Stimulated activated memory B cell treated with anti-CD40 and anti-IgM and Interleukin-4, amounts not matched to agents 10 μg/mL and 1 μg/mL and 100 μg/mL, for 72 hours (primary cell): ENCODE results near the gene NFIX.
A peak's percentile ranks its signal among the peaks of the same experiment; 100 is the strongest.

Experiments used
- ATAC-seq: fragments of 150-1000 bp; cut with Tn5 transposase; 2 replicates; pipeline ENCODE4 v1.10.0; 2021
- H3K27ac Mint-ChIP-seq: one replicate; pipeline ENCODE4 v1.8.0; 2022; ENCODE audit warnings: mild to moderate bottlenecking, mixed read lengths
- H3K27me3 Mint-ChIP-seq: one replicate; pipeline ENCODE4 v1.8.0; 2022; ENCODE audit warnings: mixed read lengths
- H3K36me3 Mint-ChIP-seq: one replicate; pipeline ENCODE4 v1.8.0; 2022; ENCODE audit warnings: mixed read lengths
- H3K4me1 Mint-ChIP-seq: one replicate; pipeline ENCODE4 v1.8.0; 2022; ENCODE audit warnings: mixed read lengths
- H3K4me3 Mint-ChIP-seq: one replicate; pipeline ENCODE4 v1.8.0; 2022; ENCODE audit warnings: mild to moderate bottlenecking, moderate library complexity, mixed read lengths
- H3K9me3 Mint-ChIP-seq: one replicate; pipeline ENCODE4 v1.8.0; 2022; ENCODE audit warnings: mixed read lengths

Gene NFIX

GRCh38 chr19:13039211-13039789, 44.0 kb downstream of the NFIX start:
- H3K36me3 Mint-ChIP-seq: no peaks in the 10 kb centered on the region
- no peak overlapping the region for H3K4me3 Mint-ChIP-seq
- ATAC-seq: no peak
- no peaks in the 10 kb centered on the region for H3K9me3 Mint-ChIP-seq
- peaks cover 38% of the 10 kb centered on the region for H3K27me3 Mint-ChIP-seq
- peaks cover 12% of the 10 kb centered on the region for H3K4me1 Mint-ChIP-seq
- H3K27ac Mint-ChIP-seq: no peak overlapping the region

- no peaks in the 10 kb centered on the region for H3K9me3 Mint-ChIP-seq
- H3K4me1 Mint-ChIP-seq: peaks cover 10% of the 10 kb centered on the region
- H3K4me3 Mint-ChIP-seq: no peak overlapping the region
- no peaks in the 10 kb centered on the region for H3K36me3 Mint-ChIP-seq
- peaks cover 43% of the 10 kb centered on the region for H3K27me3 Mint-ChIP-seq
- no peak overlapping the region for H3K27ac Mint-ChIP-seq
- no peak for ATAC-seq
Observed at GRCh38 chr19:13040232-13040947, 45.1 kb downstream of the NFIX start.

- H3K27ac Mint-ChIP-seq: no peak overlapping the region
- H3K27me3 Mint-ChIP-seq: peaks cover 43% of the 10 kb centered on the region
- H3K36me3 Mint-ChIP-seq: no peaks in the 10 kb centered on the region
- no peak for ATAC-seq
- H3K4me3 Mint-ChIP-seq: no peak overlapping the region
- H3K4me1 Mint-ChIP-seq: peaks cover 10% of the 10 kb centered on the region
- H3K9me3 Mint-ChIP-seq: no peaks in the 10 kb centered on the region
Observed at GRCh38 chr19:13040948-13041292, 45.6 kb downstream of the NFIX start.

- Mint-ChIP-seq H3K9me3 (no peaks in the 10 kb centered on the region), H3K36me3 (no peaks in the 10 kb centered on the region), H3K4me3 (no peak overlapping the region), H3K27ac (no peak overlapping the region), H3K27me3 (peaks cover 43% of the 10 kb centered on the region), H3K4me1 (no peaks in the 10 kb centered on the region)
- ATAC-seq: no peak
Observed at GRCh38 chr19:13042443-13043130, 47.3 kb downstream of the NFIX start.

GRCh38 chr19:13043285-13043684, 48.0 kb downstream of the NFIX start:
- peaks cover 47% of the 10 kb centered on the region for H3K27me3 Mint-ChIP-seq
- H3K36me3 Mint-ChIP-seq: no peaks in the 10 kb centered on the region
- H3K4me1 Mint-ChIP-seq: no peaks in the 10 kb centered on the region
- H3K4me3 Mint-ChIP-seq: no peak overlapping the region
- no peaks in the 10 kb centered on the region for H3K9me3 Mint-ChIP-seq
- no peak overlapping the region for H3K27ac Mint-ChIP-seq
- no peak for ATAC-seq

- Mint-ChIP-seq H3K4me1 (no peaks in the 10 kb centered on the region), H3K9me3 (no peaks in the 10 kb centered on the region), H3K4me3 (no peak overlapping the region), H3K27me3 (peaks cover 42% of the 10 kb centered on the region), H3K36me3 (no peaks in the 10 kb centered on the region), H3K27ac (no peak overlapping the region)
- ATAC-seq: no peak
Observed at GRCh38 chr19:13044231-13044836, 49.1 kb downstream of the NFIX start.

- Mint-ChIP-seq H3K4me3 (no peak overlapping the region), H3K4me1 (no peaks in the 10 kb centered on the region), H3K27ac (no peak overlapping the region), H3K27me3 (peaks cover 53% of the 10 kb centered on the region), H3K36me3 (no peaks in the 10 kb centered on the region), H3K9me3 (no peaks in the 10 kb centered on the region)
- ATAC-seq: no peak
Observed at GRCh38 chr19:13045812-13046211, 50.5 kb downstream of the NFIX start.

- no peaks in the 10 kb centered on the region for H3K36me3 Mint-ChIP-seq
- no peaks in the 10 kb centered on the region for H3K9me3 Mint-ChIP-seq
- peaks cover 68% of the 10 kb centered on the region for H3K27me3 Mint-ChIP-seq
- H3K4me1 Mint-ChIP-seq: peaks cover 12% of the 10 kb centered on the region
- ATAC-seq: no peak
- H3K4me3 Mint-ChIP-seq: no peak overlapping the region
- no peak overlapping the region for H3K27ac Mint-ChIP-seq
Observed at GRCh38 chr19:13047374-13047773, 52.1 kb downstream of the NFIX start.

GRCh38 chr19:13050274-13050673, 55.0 kb downstream of the NFIX start:
- no peak for ATAC-seq
- H3K36me3 Mint-ChIP-seq: no peaks in the 10 kb centered on the region
- no peaks in the 10 kb centered on the region for H3K9me3 Mint-ChIP-seq
- H3K4me3 Mint-ChIP-seq: no peak overlapping the region
- no peak overlapping the region for H3K27ac Mint-ChIP-seq
- peaks cover 80% of the 10 kb centered on the region for H3K27me3 Mint-ChIP-seq
- peaks cover 12% of the 10 kb centered on the region for H3K4me1 Mint-ChIP-seq

GRCh38 chr19:13051557-13052165, 56.4 kb downstream of the NFIX start:
- no peak for ATAC-seq
- Mint-ChIP-seq H3K9me3 (no peaks in the 10 kb centered on the region), H3K27me3 (peaks cover 76% of the 10 kb centered on the region), H3K4me3 (peak overlapping the region; percentile 1), H3K4me1 (peaks cover 16% of the 10 kb centered on the region), H3K27ac (no peak overlapping the region), H3K36me3 (no peaks in the 10 kb centered on the region)

- ATAC-seq: no peak
- no peak overlapping the region for H3K4me3 Mint-ChIP-seq
- H3K9me3 Mint-ChIP-seq: no peaks in the 10 kb centered on the region
- H3K27ac Mint-ChIP-seq: no peak overlapping the region
- H3K27me3 Mint-ChIP-seq: peaks cover 67% of the 10 kb centered on the region
- H3K36me3 Mint-ChIP-seq: no peaks in the 10 kb centered on the region
- peaks cover 16% of the 10 kb centered on the region for H3K4me1 Mint-ChIP-seq
Observed at GRCh38 chr19:13052447-13053175, 57.3 kb downstream of the NFIX start.

- Mint-ChIP-seq H3K4me1 (peaks cover 16% of the 10 kb centered on the region), H3K9me3 (no peaks in the 10 kb centered on the region), H3K4me3 (no peak overlapping the region), H3K27me3 (peaks cover 60% of the 10 kb centered on the region), H3K36me3 (no peaks in the 10 kb centered on the region), H3K27ac (no peak overlapping the region)
- no peak for ATAC-seq
Observed at GRCh38 chr19:13053238-13053637, 58.0 kb downstream of the NFIX start.

- peaks cover 16% of the 10 kb centered on the region for H3K4me1 Mint-ChIP-seq
- H3K4me3 Mint-ChIP-seq: no peak overlapping the region
- H3K27ac Mint-ChIP-seq: no peak overlapping the region
- no peak for ATAC-seq
- peaks cover 58% of the 10 kb centered on the region for H3K27me3 Mint-ChIP-seq
- no peaks in the 10 kb centered on the region for H3K9me3 Mint-ChIP-seq
- H3K36me3 Mint-ChIP-seq: no peaks in the 10 kb centered on the region
Observed at GRCh38 chr19:13053761-13054625, 58.7 kb downstream of the NFIX start.

GRCh38 chr19:13054626-13055212, 59.4 kb downstream of the NFIX start:
- Mint-ChIP-seq H3K27ac (no peak overlapping the region), H3K36me3 (no peaks in the 10 kb centered on the region), H3K4me3 (no peak overlapping the region), H3K4me1 (peaks cover 16% of the 10 kb centered on the region), H3K27me3 (peaks cover 65% of the 10 kb centered on the region), H3K9me3 (no peaks in the 10 kb centered on the region)
- ATAC-seq: no peak
